ENCODE measurements around the gene MCM9.

- TF ChIP-seq CTCF (IDR thresholded peaks at IDR 0.05; ENCODE audit: insufficient read depth, low read length) (no peak), GABPA (IDR thresholded peaks at IDR 0.05; ENCODE audit: low read depth) (no peak), POLR2AphosphoS5 (IDR thresholded peaks at IDR 0.05; ENCODE audit: low read depth) (no peak), REST (IDR thresholded peaks at IDR 0.05; ENCODE audit: insufficient replicate concordance, low read depth) (no peak), SPI1 (IDR thresholded peaks at IDR 0.05; ENCODE audit: borderline replicate concordance, low read depth) (no peak)
Measured at GRCh38 chr6:118967239-118967638, 32.3 kb upstream of the MCM9 start.
